RPMI7951 (cell line): ENCODE results near the gene HS3ST3B1. TPM values are rescaled to one million over a fixed set of nuclear protein-coding genes. Genes with fewer than 3 reads are reported as not detected.

Source experiments
- DNase-seq: peaks from one replicate; pipeline ENCODE4 v3.0.0-alpha.2; 2012; ENCODE audit warnings: low read depth
- total RNA-seq: library from RNA; depleted of rRNA; stranded (reverse); fragments of >200 nt; shearing (Covaris generic); gene quantifications from 2 replicates; pipeline ENCODE4 v1.2.3, GENCODE V29; 2014

HS3ST3B1 gene
- total RNA-seq, 1 experiment from 2014 or later = 1.2 TPM

GRCh38 chr17:14321476-14321949 is 20.6 kb downstream of the HS3ST3B1 start:
- no peak for DNase-seq

- DNase-seq = no peak
Observed at GRCh38 chr17:14321980-14322776, 21.3 kb downstream of the HS3ST3B1 start.

GRCh38 chr17:14323522-14323981 is 22.7 kb downstream of the HS3ST3B1 start:
- no peak for DNase-seq

- no peak for DNase-seq
Observed at GRCh38 chr17:14325618-14326167, 24.8 kb downstream of the HS3ST3B1 start.

- DNase-seq = no peak
Observed at GRCh38 chr17:14329900-14330491, 29.1 kb downstream of the HS3ST3B1 start.

GRCh38 chr17:14330492-14330962 is 29.6 kb downstream of the HS3ST3B1 start:
- DNase-seq = no peak

GRCh38 chr17:14331225-14331981 is 30.5 kb downstream of the HS3ST3B1 start:
- DNase-seq = no peak

- no peak for DNase-seq
Observed at GRCh38 chr17:14331982-14332298, 31.1 kb downstream of the HS3ST3B1 start.

- no peak for DNase-seq
Observed at GRCh38 chr17:14332331-14332730, 31.4 kb downstream of the HS3ST3B1 start.

GRCh38 chr17:14333506-14333905 is 32.6 kb downstream of the HS3ST3B1 start:
- no peak for DNase-seq

GRCh38 chr17:14334276-14334840 is 33.5 kb downstream of the HS3ST3B1 start:
- DNase-seq = no peak

- DNase-seq = no peak
Observed at GRCh38 chr17:14334919-14335318, 34.0 kb downstream of the HS3ST3B1 start.

- no peak for DNase-seq
Observed at GRCh38 chr17:14336418-14336817, 35.5 kb downstream of the HS3ST3B1 start.

- no peak for DNase-seq
Observed at GRCh38 chr17:14337596-14338079, 36.8 kb downstream of the HS3ST3B1 start.

- DNase-seq = no peak
Observed at GRCh38 chr17:14340857-14341754, 40.2 kb downstream of the HS3ST3B1 start.

GRCh38 chr17:14341866-14342265 is 41.0 kb downstream of the HS3ST3B1 start:
- no peak for DNase-seq

GRCh38 chr17:14346801-14347200 is 45.9 kb downstream of the HS3ST3B1 start:
- DNase-seq = no peak

- DNase-seq = peak; percentile 49
Observed at GRCh38 chr17:14351493-14351892, 50.6 kb downstream of the HS3ST3B1 start.

- no peak for DNase-seq
Observed at GRCh38 chr17:14352136-14352535, 51.3 kb downstream of the HS3ST3B1 start.

- DNase-seq = no peak
Observed at GRCh38 chr17:14353861-14354474, 53.1 kb downstream of the HS3ST3B1 start.
